ENCODE measurements around the gene PPM1A.

GRCh38 chr14:60348211-60348610 is 99.2 kb downstream of the PPM1A start:
- TF ChIP-seq CTCF (IDR thresholded peaks at IDR 0.05 in 4 of 5, conservative IDR thresholded peaks at IDR 0.05 in 1 of 5) (no peak), POLR2A (IDR thresholded peaks at IDR 0.05) (no peak)

Data from gastrocnemius medialis (tissue), 4 donors.